Measurements from ENCODE around the gene SRGAP2C. TPM values are rescaled to one million over a fixed set of nuclear protein-coding genes. Genes with fewer than 3 reads are reported as not detected.
"Not testable (repeated sequence)": the region's sequence is repeated elsewhere in the genome, so short reads cannot be mapped to it uniquely, and the experiment has no call there.

The SRGAP2C gene
- total and polyA plus RNA-seq, 2 donors (not counting 3 experiments of a cell fraction or from before 2014, with no cell fraction given): 5.6 to 56.4 TPM

DNA sequence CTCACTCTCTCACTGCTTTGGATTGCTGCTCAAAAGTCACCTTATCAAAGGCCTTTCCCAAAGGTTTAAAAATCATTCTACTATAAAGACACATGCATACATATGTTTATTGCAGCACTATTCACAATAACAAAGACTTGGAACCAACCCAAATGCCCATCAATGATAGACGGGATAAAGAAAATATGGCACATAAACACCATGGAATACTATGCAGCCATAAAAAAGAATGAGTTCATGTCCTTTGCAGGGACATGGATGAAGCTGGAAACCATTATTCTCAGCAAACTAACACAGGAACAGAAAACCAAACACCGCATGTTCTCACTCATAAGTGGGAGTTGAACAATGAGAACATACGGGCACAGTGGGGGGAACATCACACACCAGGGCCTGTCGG, 45.9 kb downstream of the SRGAP2C start:
- POLR2A ChIA-PET; H3K27me3 ChIP-seq (ENCODE audit: control insufficient read depth in 2 of 2, insufficient read depth in 2 of 2, low read length in 2 of 2); H3K9me1 ChIP-seq (replicated peaks; ENCODE audit: control insufficient read depth, extremely low read depth, insufficient read depth, low read length); DNase-seq (ENCODE audit: low read depth, low spot score); H4K20me1 ChIP-seq (replicated peaks; ENCODE audit: control insufficient read depth, extremely low read depth, insufficient read depth, low read length); H3K9me3 ChIP-seq (replicated peaks; ENCODE audit: control insufficient read depth, insufficient read depth, low read length); H3K4me3 ChIP-seq (replicated peaks in 1 of 3; ENCODE audit: insufficient read depth in 1 of 3, low read depth in 1 of 3, low read length in 3 of 3); CTCF ChIA-PET; BruUV-seq (replicated peaks); H3K27ac ChIP-seq (ENCODE audit: insufficient read depth, low read depth, low read length); H3K36me3 ChIP-seq (ENCODE audit: control insufficient read depth in 2 of 2, extremely low read depth in 1 of 2, insufficient read depth in 2 of 2, low read length in 2 of 2); H3K79me2 ChIP-seq (ENCODE audit: control insufficient read depth, insufficient read depth, low read length); H3K4me1 ChIP-seq (ENCODE audit: control insufficient read depth, extremely low read depth, insufficient read depth, low read length); H3K4me2 ChIP-seq (ENCODE audit: insufficient read depth, low read length); dilution Hi-C loops (cut with MboI; ENCODE audit: extremely low pct_ligation_motif_present, low sequenced_read_pairs); FAIRE-seq; intact Hi-C loops (cut with micrococcal nuclease); H3K9ac ChIP-seq (replicated peaks; ENCODE audit: extremely low read depth, insufficient read depth, low read length); H2AFZ ChIP-seq (ENCODE audit: low read depth, low read length): not testable (repeated sequence)

GRCh38 chr1:121232445-121233125, 47.8 kb downstream of the SRGAP2C start:
- H3K9ac ChIP-seq (replicated peaks; ENCODE audit: extremely low read depth, insufficient read depth, low read length); H3K79me2 ChIP-seq (ENCODE audit: control insufficient read depth, insufficient read depth, low read length); H3K4me2 ChIP-seq (ENCODE audit: insufficient read depth, low read length); BruUV-seq (replicated peaks); dilution Hi-C loops (cut with MboI; ENCODE audit: extremely low pct_ligation_motif_present, low sequenced_read_pairs); H3K4me3 ChIP-seq (replicated peaks in 1 of 3; ENCODE audit: insufficient read depth in 1 of 3, low read depth in 1 of 3, low read length in 3 of 3); H2AFZ ChIP-seq (ENCODE audit: low read depth, low read length); H3K9me3 ChIP-seq (replicated peaks; ENCODE audit: control insufficient read depth, insufficient read depth, low read length); POLR2A ChIA-PET; H3K9me1 ChIP-seq (replicated peaks; ENCODE audit: control insufficient read depth, extremely low read depth, insufficient read depth, low read length); FAIRE-seq; intact Hi-C loops (cut with micrococcal nuclease); H3K27me3 ChIP-seq (ENCODE audit: control insufficient read depth in 2 of 2, insufficient read depth in 2 of 2, low read length in 2 of 2); H4K20me1 ChIP-seq (replicated peaks; ENCODE audit: control insufficient read depth, extremely low read depth, insufficient read depth, low read length); H3K27ac ChIP-seq (ENCODE audit: insufficient read depth, low read depth, low read length); H3K36me3 ChIP-seq (ENCODE audit: control insufficient read depth in 2 of 2, extremely low read depth in 1 of 2, insufficient read depth in 2 of 2, low read length in 2 of 2); CTCF ChIA-PET; H3K4me1 ChIP-seq (ENCODE audit: control insufficient read depth, extremely low read depth, insufficient read depth, low read length); DNase-seq (ENCODE audit: low read depth, low spot score): not testable (repeated sequence)

GRCh38 chr1:121234090-121234759, 49.5 kb downstream of the SRGAP2C start:
- H3K4me3 ChIP-seq (replicated peaks in 1 of 3; ENCODE audit: insufficient read depth in 1 of 3, low read depth in 1 of 3, low read length in 3 of 3); H3K9me3 ChIP-seq (replicated peaks; ENCODE audit: control insufficient read depth, insufficient read depth, low read length); H3K36me3 ChIP-seq (ENCODE audit: control insufficient read depth in 2 of 2, extremely low read depth in 1 of 2, insufficient read depth in 2 of 2, low read length in 2 of 2); BruUV-seq (replicated peaks); POLR2A ChIA-PET; DNase-seq (ENCODE audit: low read depth, low spot score); H2AFZ ChIP-seq (ENCODE audit: low read depth, low read length); H3K27me3 ChIP-seq (ENCODE audit: control insufficient read depth in 2 of 2, insufficient read depth in 2 of 2, low read length in 2 of 2); H3K9ac ChIP-seq (replicated peaks; ENCODE audit: extremely low read depth, insufficient read depth, low read length); intact Hi-C loops (cut with micrococcal nuclease); H3K79me2 ChIP-seq (ENCODE audit: control insufficient read depth, insufficient read depth, low read length); H4K20me1 ChIP-seq (replicated peaks; ENCODE audit: control insufficient read depth, extremely low read depth, insufficient read depth, low read length); H3K4me1 ChIP-seq (ENCODE audit: control insufficient read depth, extremely low read depth, insufficient read depth, low read length); dilution Hi-C loops (cut with MboI; ENCODE audit: extremely low pct_ligation_motif_present, low sequenced_read_pairs); CTCF ChIA-PET; H3K27ac ChIP-seq (ENCODE audit: insufficient read depth, low read depth, low read length); H3K9me1 ChIP-seq (replicated peaks; ENCODE audit: control insufficient read depth, extremely low read depth, insufficient read depth, low read length); H3K4me2 ChIP-seq (ENCODE audit: insufficient read depth, low read length); FAIRE-seq: not testable (repeated sequence)

GRCh38 chr1:121238384-121238783, 53.6 kb downstream of the SRGAP2C start:
- FAIRE-seq: not testable (repeated sequence)

More at GRCh38 chr1:121238384-121238783, 53.6 kb downstream of the SRGAP2C start:
- H3K36me3 ChIP-seq (ENCODE audit: control insufficient read depth in 2 of 2, extremely low read depth in 1 of 2, insufficient read depth in 2 of 2, low read length in 2 of 2); H3K4me2 ChIP-seq (ENCODE audit: insufficient read depth, low read length); POLR2A ChIA-PET; dilution Hi-C loops (cut with MboI; ENCODE audit: extremely low pct_ligation_motif_present, low sequenced_read_pairs); H3K79me2 ChIP-seq (ENCODE audit: control insufficient read depth, insufficient read depth, low read length); H3K9ac ChIP-seq (replicated peaks; ENCODE audit: extremely low read depth, insufficient read depth, low read length); H3K4me3 ChIP-seq (replicated peaks in 1 of 3; ENCODE audit: insufficient read depth in 1 of 3, low read depth in 1 of 3, low read length in 3 of 3); H3K27me3 ChIP-seq (ENCODE audit: control insufficient read depth in 2 of 2, insufficient read depth in 2 of 2, low read length in 2 of 2); H4K20me1 ChIP-seq (replicated peaks; ENCODE audit: control insufficient read depth, extremely low read depth, insufficient read depth, low read length); H2AFZ ChIP-seq (ENCODE audit: low read depth, low read length); CTCF ChIA-PET; H3K9me1 ChIP-seq (replicated peaks; ENCODE audit: control insufficient read depth, extremely low read depth, insufficient read depth, low read length); intact Hi-C loops (cut with micrococcal nuclease); H3K9me3 ChIP-seq (replicated peaks; ENCODE audit: control insufficient read depth, insufficient read depth, low read length); DNase-seq (ENCODE audit: low read depth, low spot score); H3K27ac ChIP-seq (ENCODE audit: insufficient read depth, low read depth, low read length); BruUV-seq (replicated peaks); H3K4me1 ChIP-seq (ENCODE audit: control insufficient read depth, extremely low read depth, insufficient read depth, low read length): not testable (repeated sequence)
